K562 treated with DMSO at 1 percent for 24 hours (cell line): ENCODE results near the gene CELF5. TPM values are rescaled to one million over a fixed set of nuclear protein-coding genes. Genes with fewer than 3 reads are reported as not detected.

Source experiments
- total RNA-seq: library from RNA; unstranded; fragments of 300-600 nt; gene quantifications from 2 replicates; pipeline ENCODE4 v1.2.3, GENCODE V29; 2022; ENCODE audit warnings: low read depth; ENCODE audit not compliant: insufficient read depth

CELF5 gene
- 0.31 and 0.37 TPM in 2 replicates for total RNA-seq

GRCh38 chr19:3224346-3225168, at the start of gene CELF5:
Gene CELF5 (plus strand): TSS chr19:3224661. CDS start chr19:3224740, 79 bp downstream.

GRCh38 chr19:3178377-3178972, 46.0 kb upstream of the CELF5 start, which contains the start of gene S1PR4:
Gene S1PR4 (plus strand): TSS chr19:3178769. CDS start chr19:3178793, 24 bp downstream.

DNA sequence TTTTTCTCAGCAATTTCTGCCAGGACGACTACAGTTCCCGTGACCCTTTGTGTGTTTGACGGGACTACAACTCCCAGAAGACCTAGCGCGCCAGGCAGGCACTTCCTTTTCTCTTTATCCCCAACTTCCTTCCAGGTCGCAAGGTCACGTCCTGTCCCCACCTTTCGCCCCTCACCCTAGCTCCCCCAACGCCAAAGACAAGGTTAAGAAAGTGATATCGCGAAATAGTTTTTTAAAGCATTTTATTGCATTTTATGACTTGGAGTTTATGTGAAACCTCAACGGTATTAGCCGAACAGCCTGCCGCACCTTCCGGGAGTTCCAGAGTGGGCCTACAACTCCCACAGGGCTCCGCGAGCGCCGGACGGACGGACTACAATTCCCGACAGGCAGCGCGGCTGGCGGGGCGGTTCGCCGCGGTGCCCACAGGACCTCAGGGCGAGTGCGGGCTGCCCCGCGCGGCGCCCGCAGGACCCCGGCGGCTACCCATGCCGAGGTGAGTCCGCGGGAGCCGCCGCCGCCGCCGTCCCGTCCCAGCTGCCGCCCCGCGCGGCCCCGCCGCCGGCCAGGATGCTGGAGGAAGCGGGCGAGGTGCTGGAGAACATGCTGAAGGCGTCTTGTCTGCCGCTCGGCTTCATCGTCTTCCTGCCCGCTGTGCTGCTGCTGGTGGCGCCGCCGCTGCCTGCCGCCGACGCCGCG, 38.9 kb upstream of the CELF5 start, which contains the start of gene NCLN:
Gene NCLN (plus strand): TSS at position 470 of the 699 bp plus-strand sequence. CDS start 101 bp downstream, at position 571.

Other genes with a start within 250 kb of the CELF5 start
- 6.2 and 7.7 TPM in 2 replicates for gene TLE6, start 247.1 kb upstream of the CELF5 start, total RNA-seq
- gene TLE2, start 195.4 kb upstream of the CELF5 start, total RNA-seq, result 49.2 and 56.4 TPM in 2 replicates
- 462 and 500 TPM in 2 replicates for gene TLE5, start 162.2 kb upstream of the CELF5 start, total RNA-seq
- 34.6 and 35.1 TPM in 2 replicates for gene GNA11, start 130.3 kb upstream of the CELF5 start, total RNA-seq
- gene GNA15, start 88.6 kb upstream of the CELF5 start, total RNA-seq, result 0.12 TPM in 1 of 2 replicates, not detected in the other
- not detected in 2 replicates for gene S1PR4, start 45.9 kb upstream of the CELF5 start, total RNA-seq
- 59.6 and 71.6 TPM in 2 replicates for gene NCLN, start 38.7 kb upstream of the CELF5 start, total RNA-seq
- gene NFIC, start 141.9 kb downstream of the CELF5 start, total RNA-seq, result 33.9 and 36.4 TPM in 2 replicates